ENCODE measurements around the gene SLC6A17. TPM values are rescaled to one million over a fixed set of nuclear protein-coding genes. Genes with fewer than 3 reads are reported as not detected.

Gene SLC6A17
- total RNA-seq, 1 donor from 2014 or later, result 0.58 TPM

DNA sequence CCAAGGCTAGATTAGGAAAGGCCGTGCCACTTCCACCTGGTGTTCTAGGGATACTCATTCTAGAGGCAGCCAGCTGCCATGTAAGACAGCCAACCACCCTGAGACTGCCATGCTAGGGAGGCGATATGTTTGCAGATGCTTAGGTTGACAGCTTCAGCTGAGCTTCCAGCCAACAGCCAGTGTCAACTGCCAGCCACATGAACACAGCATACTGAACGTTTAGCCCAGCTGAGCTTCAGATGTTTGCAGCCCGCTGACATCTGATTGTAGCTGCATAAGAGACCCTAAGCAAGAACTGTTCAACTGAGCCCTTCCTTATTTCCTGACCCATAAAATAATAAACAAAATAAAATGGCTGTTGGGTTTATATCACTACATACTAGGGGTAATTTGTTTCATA lies 54.9 kb downstream of the SLC6A17 start:
- peaks cover 18% of the 10 kb centered on the region for H3K4me1 Mint-ChIP-seq (ENCODE audit: unreplicated experiment)
- H3K4me3 Mint-ChIP-seq, result no peak overlapping the region
- no peak for DNase-seq (ENCODE audit: extremely low spot score, unreplicated experiment)
- no peak overlapping the region for H3K27ac Mint-ChIP-seq
- H3K27me3 Mint-ChIP-seq, result peaks cover 48% of the 10 kb centered on the region
- TF ChIP-seq, protein P1, sequence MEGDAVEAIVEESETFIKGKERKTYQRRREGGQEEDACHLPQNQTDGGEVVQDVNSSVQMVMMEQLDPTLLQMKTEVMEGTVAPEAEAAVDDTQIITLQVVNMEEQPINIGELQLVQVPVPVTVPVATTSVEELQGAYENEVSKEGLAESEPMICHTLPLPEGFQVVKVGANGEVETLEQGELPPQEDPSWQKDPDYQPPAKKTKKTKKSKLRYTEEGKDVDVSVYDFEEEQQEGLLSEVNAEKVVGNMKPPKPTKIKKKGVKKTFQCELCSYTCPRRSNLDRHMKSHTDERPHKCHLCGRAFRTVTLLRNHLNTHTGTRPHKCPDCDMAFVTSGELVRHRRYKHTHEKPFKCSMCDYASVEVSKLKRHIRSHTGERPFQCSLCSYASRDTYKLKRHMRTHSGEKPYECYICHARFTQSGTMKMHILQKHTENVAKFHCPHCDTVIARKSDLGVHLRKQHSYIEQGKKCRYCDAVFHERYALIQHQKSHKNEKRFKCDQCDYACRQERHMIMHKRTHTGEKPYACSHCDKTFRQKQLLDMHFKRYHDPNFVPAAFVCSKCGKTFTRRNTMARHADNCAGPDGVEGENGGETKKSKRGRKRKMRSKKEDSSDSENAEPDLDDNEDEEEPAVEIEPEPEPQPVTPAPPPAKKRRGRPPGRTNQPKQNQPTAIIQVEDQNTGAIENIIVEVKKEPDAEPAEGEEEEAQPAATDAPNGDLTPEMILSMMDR (conservative IDR thresholded peaks at IDR 0.05), result no peak
- no peaks in the 10 kb centered on the region for H3K36me3 Mint-ChIP-seq
- H3K9me3 Mint-ChIP-seq, result no peaks in the 10 kb centered on the region

DNA sequence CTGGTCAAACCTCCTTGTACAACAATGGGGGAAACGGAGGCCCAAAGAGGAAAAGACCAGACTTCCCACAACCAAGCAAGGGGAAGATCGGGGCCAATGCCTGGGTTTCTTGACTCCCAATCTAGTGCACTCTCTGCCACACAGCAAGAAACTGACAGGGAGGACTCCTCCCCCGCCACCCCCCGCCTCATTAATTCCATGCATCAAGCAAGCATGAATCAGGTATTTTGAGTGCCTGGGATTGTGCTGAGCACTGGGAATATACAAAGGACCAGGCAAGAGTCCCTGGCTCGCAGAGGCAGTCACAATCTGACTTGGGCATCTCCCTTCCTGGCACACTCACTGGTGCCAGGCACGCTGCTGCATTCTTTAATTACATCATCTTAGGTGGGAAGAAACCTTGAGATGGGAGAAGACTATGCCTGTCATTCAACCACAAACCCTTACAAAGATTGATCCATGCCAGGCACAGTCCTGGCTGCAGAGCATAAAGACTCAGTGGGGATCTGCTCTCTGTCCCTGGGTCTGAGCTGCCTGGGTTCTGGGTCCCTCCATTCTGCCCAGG lies 55.4 kb downstream of the SLC6A17 start:
- no peak for DNase-seq (ENCODE audit: extremely low spot score, unreplicated experiment)
- H3K9me3 Mint-ChIP-seq, result no peaks in the 10 kb centered on the region
- no peak overlapping the region for H3K4me3 Mint-ChIP-seq
- peaks cover 46% of the 10 kb centered on the region for H3K27me3 Mint-ChIP-seq
- no peaks in the 10 kb centered on the region for H3K36me3 Mint-ChIP-seq
- peaks cover 18% of the 10 kb centered on the region for H3K4me1 Mint-ChIP-seq (ENCODE audit: unreplicated experiment)
- TF ChIP-seq, protein P1 (conservative IDR thresholded peaks at IDR 0.05), result no peak
- no peak overlapping the region for H3K27ac Mint-ChIP-seq

DNA sequence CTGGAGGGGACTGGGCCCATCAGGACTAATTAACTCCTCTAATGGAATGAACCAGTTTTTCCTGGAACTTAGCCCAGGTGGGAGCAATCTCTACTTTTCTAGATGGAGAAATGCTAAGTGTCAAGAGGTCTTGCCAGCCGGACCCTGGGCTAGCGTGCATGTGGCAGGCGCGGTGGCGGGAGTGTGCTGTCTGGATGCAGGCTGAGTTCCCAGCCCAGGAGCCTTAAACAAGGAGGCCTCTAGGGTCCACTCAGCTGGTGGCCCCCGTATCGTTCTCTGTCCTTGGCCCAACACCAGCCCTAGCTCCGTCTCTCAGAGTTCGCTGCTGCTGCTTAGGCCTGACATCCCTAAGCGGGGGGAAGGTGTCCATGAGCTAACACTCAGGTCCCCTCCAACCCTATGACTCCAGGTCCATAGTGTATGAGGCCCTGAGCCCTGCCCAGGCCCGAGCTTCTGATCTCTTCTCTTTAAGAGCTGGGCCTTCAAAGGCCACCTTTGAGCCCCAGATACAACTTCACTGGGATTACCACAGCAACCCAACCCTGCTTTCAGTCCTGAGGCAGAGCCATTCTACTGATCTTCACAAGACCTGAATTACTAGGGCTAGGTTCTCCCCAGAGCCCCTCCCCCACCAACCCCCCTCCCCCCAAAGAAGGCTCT lies 56.1 kb downstream of the SLC6A17 start:
- Mint-ChIP-seq H3K36me3 (no peaks in the 10 kb centered on the region), H3K27me3 (peaks cover 52% of the 10 kb centered on the region), H3K9me3 (no peaks in the 10 kb centered on the region), H3K4me3 (no peak overlapping the region), H3K27ac (no peak overlapping the region), H3K4me1 (ENCODE audit: unreplicated experiment) (peaks cover 18% of the 10 kb centered on the region)
- TF ChIP-seq, protein P1 (conservative IDR thresholded peaks at IDR 0.05), result no peak
- no peak for DNase-seq (ENCODE audit: extremely low spot score, unreplicated experiment)

DNA sequence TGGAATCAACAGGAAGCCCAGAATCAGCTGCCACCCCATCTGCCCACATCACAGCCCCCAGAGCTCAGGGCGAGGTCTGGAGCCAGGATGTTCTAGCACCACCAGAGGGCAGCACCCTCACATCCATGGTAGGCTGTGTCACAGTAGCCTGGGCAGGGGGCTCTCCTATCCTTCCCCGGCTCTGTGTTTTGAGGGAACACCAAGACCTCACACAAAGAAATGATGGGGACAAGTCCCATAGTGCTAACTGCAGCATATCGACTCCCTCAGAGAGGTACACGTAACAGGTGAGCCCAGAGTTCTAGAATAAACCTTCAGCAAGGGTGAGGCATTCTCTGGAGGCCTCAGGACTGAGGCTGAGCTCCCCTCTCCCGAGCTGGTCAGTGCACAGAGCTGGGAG lies 57.5 kb downstream of the SLC6A17 start:
- H3K4me1 Mint-ChIP-seq (ENCODE audit: unreplicated experiment), result peaks cover 21% of the 10 kb centered on the region
- TF ChIP-seq, protein P1 (conservative IDR thresholded peaks at IDR 0.05), result peak; percentile 91
- H3K36me3 Mint-ChIP-seq, result no peaks in the 10 kb centered on the region
- H3K27ac Mint-ChIP-seq, result no peak overlapping the region
- H3K9me3 Mint-ChIP-seq, result no peaks in the 10 kb centered on the region
- DNase-seq (ENCODE audit: extremely low spot score, unreplicated experiment), result no peak
- H3K4me3 Mint-ChIP-seq, result peak overlapping the region; percentile 63
- H3K27me3 Mint-ChIP-seq, result peaks cover 61% of the 10 kb centered on the region

DNA sequence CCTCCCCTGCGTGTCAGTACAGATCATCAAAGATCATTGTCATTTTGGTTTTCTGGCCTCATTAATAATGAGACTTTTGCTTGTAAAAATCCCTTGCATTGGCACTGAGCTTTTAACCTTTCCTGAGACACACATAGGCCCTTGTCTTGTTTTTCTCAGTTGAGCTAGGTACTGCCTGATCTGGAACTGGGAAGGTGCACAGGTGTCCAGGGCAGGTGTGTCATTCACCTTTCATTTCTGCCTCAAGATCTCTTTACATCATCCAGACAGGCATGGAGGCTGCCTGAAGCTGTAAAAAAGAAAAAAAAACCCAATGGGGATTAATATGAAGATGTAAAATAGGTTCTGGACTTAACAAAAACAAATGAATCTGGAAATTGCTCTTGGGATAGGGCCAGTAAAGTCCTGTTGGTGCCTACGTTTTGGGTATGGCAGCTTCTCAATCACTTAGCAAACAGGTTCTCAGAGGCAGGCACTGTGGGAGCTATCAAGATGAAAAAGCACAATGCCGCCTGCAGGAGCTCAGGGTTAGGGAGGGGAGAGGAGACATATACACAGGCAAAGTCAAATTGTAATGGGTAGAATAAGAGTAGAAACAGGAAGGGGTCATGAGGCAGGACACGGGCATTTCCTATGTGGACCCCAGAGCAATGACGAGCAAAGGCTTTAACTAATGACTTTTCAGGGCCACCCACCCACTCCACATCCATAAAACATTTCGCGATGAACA lies 58.8 kb downstream of the SLC6A17 start:
- peak overlapping the region; percentile 90 for H3K4me3 Mint-ChIP-seq
- peaks cover 15% of the 10 kb centered on the region for H3K4me1 Mint-ChIP-seq (ENCODE audit: unreplicated experiment)
- peak overlapping the region; percentile 90 for H3K27ac Mint-ChIP-seq
- no peak for DNase-seq (ENCODE audit: extremely low spot score, unreplicated experiment)
- peaks cover 67% of the 10 kb centered on the region for H3K27me3 Mint-ChIP-seq
- no peaks in the 10 kb centered on the region for H3K9me3 Mint-ChIP-seq
- H3K36me3 Mint-ChIP-seq, result no peaks in the 10 kb centered on the region
- TF ChIP-seq, protein P1 (conservative IDR thresholded peaks at IDR 0.05), result no peak
